GM12891 (cell line): ENCODE measurements around the gene TMEM74B.

ENCODE experiments used
- DNase-seq: peaks from one replicate; pipeline ENCODE4 v3.0.0; 2011; ENCODE audit warnings: low spot score; ENCODE audit not compliant: insufficient read length
- FAIRE-seq: peaks from 2 replicates; lab custom pipeline; 2011; peaks lifted over from hg19 to GRCh38; lab: Jason Lieb, UNC
- PAX5 ChIP-seq: IDR thresholded peaks from 2 replicates; pipeline ENCODE4 v1.6.1; 2011; ENCODE audit warnings: low read length, moderate library complexity, mild to moderate bottlenecking; ENCODE audit not compliant: insufficient read depth, severe bottlenecking
- POLR2A ChIP-seq: IDR thresholded peaks from 2 replicates; pipeline ENCODE4 v1.6.1; 2011; ENCODE audit warnings: low read depth, low read length, control low read depth
- POLR2AphosphoS5 ChIP-seq: IDR thresholded peaks from 2 replicates; pipeline ENCODE4 v1.6.1; 2011; ENCODE audit warnings: low read depth, low read length, control low read depth
- POU2F2 ChIP-seq: IDR thresholded peaks from 2 replicates; pipeline ENCODE4 v1.6.1; 2011; ENCODE audit warnings: low read depth, mild to moderate bottlenecking, control low read depth, low read length, moderate library complexity
- SPI1 ChIP-seq: IDR thresholded peaks from 2 replicates; pipeline ENCODE4 v1.6.1; 2011; ENCODE audit warnings: low read depth, low read length, control low read depth
- TAF1 ChIP-seq: IDR thresholded peaks from 2 replicates; pipeline ENCODE4 v1.6.1; 2011; ENCODE audit warnings: low read depth, low read length, control low read depth

The TMEM74B gene

GRCh38 chr20:1215386-1216170 is 30.8 kb upstream of the TMEM74B start:
- TF ChIP-seq POLR2AphosphoS5 (no peak), TAF1 (no peak), PAX5 (no peak), POU2F2 (no peak), SPI1 (no peak)
- FAIRE-seq = peak; percentile 23
- no peak for DNase-seq

- FAIRE-seq (no peak), DNase-seq (no peak)
- TF ChIP-seq POU2F2 (no peak), SPI1 (no peak), TAF1 (no peak), PAX5 (no peak), POLR2A (no peak)
Observed at GRCh38 chr20:1214838-1215261, 30.1 kb upstream of the TMEM74B start.

GRCh38 chr20:1212607-1213396 is 28.0 kb upstream of the TMEM74B start:
- DNase-seq (peak; percentile 30), FAIRE-seq (peak; percentile 92)
- TF ChIP-seq POU2F2 (0 out of 2 replicates have a peak, but pooled peaks have one; percentile 42), TAF1 (no peak), SPI1 (no peak), POLR2AphosphoS5 (no peak)

GRCh38 chr20:1212023-1212422 is 27.2 kb upstream of the TMEM74B start:
- no peak for FAIRE-seq
- TF ChIP-seq POU2F2 (no peak), SPI1 (no peak), TAF1 (no peak), POLR2AphosphoS5 (no peak), POLR2A (no peak), PAX5 (no peak)
- DNase-seq = no peak

GRCh38 chr20:1210501-1210900 is 25.7 kb upstream of the TMEM74B start:
- FAIRE-seq (no peak), DNase-seq (no peak)
- TF ChIP-seq PAX5 (no peak), TAF1 (no peak), POU2F2 (no peak), POLR2A (no peak), SPI1 (no peak), POLR2AphosphoS5 (no peak)

- FAIRE-seq (no peak), DNase-seq (no peak)
Observed at GRCh38 chr20:1209447-1210387, 24.9 kb upstream of the TMEM74B start.

GRCh38 chr20:1207293-1207878 is 22.6 kb upstream of the TMEM74B start:
- DNase-seq (no peak), FAIRE-seq (no peak)
- TF ChIP-seq PAX5 (no peak), POLR2AphosphoS5 (no peak), TAF1 (no peak), POLR2A (no peak), POU2F2 (no peak), SPI1 (no peak)

More at GRCh38 chr20:1209447-1210387, 24.9 kb upstream of the TMEM74B start:
- no peak for TF ChIP-seq POLR2AphosphoS5
- TF ChIP-seq SPI1 = no peak
- no peak for TF ChIP-seq TAF1
- no peak for TF ChIP-seq POLR2A
- TF ChIP-seq PAX5 = no peak
- TF ChIP-seq POU2F2 = no peak

GRCh38 chr20:1206366-1207148 is 21.8 kb upstream of the TMEM74B start:
- TF ChIP-seq TAF1 = no peak
- no peak for TF ChIP-seq POLR2A
- DNase-seq (no peak), FAIRE-seq (no peak)
